Metanephros (tissue), 1 donor: ENCODE measurements around the gene GZMM. TPM values are rescaled to one million over a fixed set of nuclear protein-coding genes. Genes with fewer than 3 reads are reported as not detected.

ENCODE experiments used
- total RNA-seq: library from RNA; depleted of rRNA; stranded (reverse); fragments of >200 nt; gene quantifications from one replicate; pipeline ENCODE4 v1.2.3, GENCODE V29; 2014

The GZMM gene
- total RNA-seq, result 1.2 TPM

GRCh38 chr19:543910-544608, at the start of gene GZMM:
Gene GZMM (plus strand): TSS chr19:544053. CDS start chr19:544072, 19 bp downstream.

GRCh38 chr19:496112-496665, 47.7 kb upstream of the GZMM start, which contains the start of gene MADCAM1:
Gene MADCAM1 (plus strand): TSS chr19:496486. CDS start chr19:496500, 14 bp downstream.

GRCh38 chr19:507286-508203, 36.3 kb upstream of the GZMM start, which contains the start of gene TPGS1:
Gene TPGS1 (plus strand): TSS chr19:507497. CDS start chr19:507507, 10 bp downstream.

GRCh38 chr19:531753-532560, 11.9 kb upstream of the GZMM start, which contains the start of gene CDC34:
Gene CDC34 (plus strand): TSS chr19:531760. CDS start chr19:531932, 172 bp downstream.

GRCh38 chr19:572140-572742, 28.4 kb downstream of the GZMM start, which contains the start of gene BSG:
Gene BSG (plus strand): TSS chr19:572596. CDS start chr19:572635, 39 bp downstream.

GRCh38 chr19:589693-590395, 46.0 kb downstream of the GZMM start, which contains the start of gene HCN2:
Gene HCN2 (plus strand): TSS chr19:589881. CDS start chr19:589946, 65 bp downstream.

Other genes with a start within 250 kb of the GZMM start
- gene MIER2, start 199.3 kb upstream of the GZMM start, total RNA-seq, result 19.2 TPM
- 1.6 TPM for gene C2CD4C, start 134.9 kb upstream of the GZMM start, total RNA-seq
- 30.6 TPM for gene SHC2, start 83.0 kb upstream of the GZMM start, total RNA-seq
- 3.6 TPM for gene MADCAM1, start 47.6 kb upstream of the GZMM start, total RNA-seq
- gene TPGS1, start 36.6 kb upstream of the GZMM start, total RNA-seq, result 30.3 TPM
- gene CDC34, start 12.3 kb upstream of the GZMM start, total RNA-seq, result 72.5 TPM
- gene BSG, start 28.5 kb downstream of the GZMM start, total RNA-seq, result 363 TPM
- 0.53 TPM for gene HCN2, start 45.8 kb downstream of the GZMM start, total RNA-seq
- 30.9 TPM for gene POLRMT, start 89.5 kb downstream of the GZMM start, total RNA-seq
- gene FGF22, start 95.8 kb downstream of the GZMM start, total RNA-seq, result 0.88 TPM
- gene RNF126, start 119.2 kb downstream of the GZMM start, total RNA-seq, result 27.6 TPM
- 29.4 TPM for gene FSTL3, start 132.3 kb downstream of the GZMM start, total RNA-seq
- 3.1 TPM for gene PRSS57, start 151.4 kb downstream of the GZMM start, total RNA-seq
- gene PALM, start 164.9 kb downstream of the GZMM start, total RNA-seq, result 74.6 TPM
- 10.3 TPM for gene MISP, start 207.1 kb downstream of the GZMM start, total RNA-seq